HG03460 (cell line): ENCODE data around the gene NT5C3B.
A peak's percentile ranks its signal among the peaks of the same experiment; 100 is the strongest.
"Not testable (repeated sequence)": the region's sequence is repeated elsewhere in the genome, so short reads cannot be mapped to it uniquely, and the experiment has no call there.

Experiments used
- ATAC-seq: cut with Tn5 transposase; IDR thresholded peaks from one replicate; pipeline ENCODE4 v1.9.1; 2021; ENCODE audit not compliant: unreplicated experiment

Gene NT5C3B

GRCh38 chr17:41835800-41836549, at the start of gene NT5C3B:
Gene NT5C3B, minus strand, starts transcription at chr17:41836232. Its CDS starts 39 bp downstream, at chr17:41836193.
- ATAC-seq = peak; percentile 54

- ATAC-seq = no peak
Observed at GRCh38 chr17:41885733-41886132, 49.7 kb upstream of the NT5C3B start.

DNA sequence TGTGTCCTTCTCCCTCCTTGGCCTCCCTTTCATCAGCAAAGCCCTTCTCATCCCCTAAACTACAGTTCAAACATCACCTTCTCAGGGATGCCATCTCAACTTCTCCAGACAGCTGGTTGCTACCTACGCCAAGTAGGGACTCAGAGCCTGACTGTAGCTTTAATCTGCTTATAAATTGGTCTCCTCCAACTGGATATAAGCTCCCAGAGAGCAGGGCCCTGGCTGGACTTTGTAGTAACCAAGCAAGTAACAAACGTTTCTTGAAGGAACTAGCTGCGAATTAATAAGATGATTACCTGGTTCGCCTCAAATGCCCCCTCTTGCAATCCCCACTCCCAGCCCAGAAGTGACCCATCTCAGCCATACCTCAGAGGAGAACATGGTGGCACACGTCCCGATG, 46.7 kb upstream of the NT5C3B start:
- no peak for ATAC-seq

GRCh38 chr17:41880130-41880529, 44.1 kb upstream of the NT5C3B start:
- ATAC-seq = no peak

- ATAC-seq = not testable (repeated sequence)
Observed at GRCh38 chr17:41874293-41874670, 38.2 kb upstream of the NT5C3B start.

- no peak for ATAC-seq
Observed at GRCh38 chr17:41873559-41874292, 37.7 kb upstream of the NT5C3B start.

- no peak for ATAC-seq
Observed at GRCh38 chr17:41871789-41872188, 35.8 kb upstream of the NT5C3B start.

GRCh38 chr17:41870627-41871026, 34.6 kb upstream of the NT5C3B start:
- no peak for ATAC-seq

- no peak for ATAC-seq
Observed at GRCh38 chr17:41870097-41870496, 34.1 kb upstream of the NT5C3B start.

- no peak for ATAC-seq
Observed at GRCh38 chr17:41869426-41869825, 33.4 kb upstream of the NT5C3B start.

GRCh38 chr17:41868568-41868967, 32.5 kb upstream of the NT5C3B start:
- ATAC-seq = no peak

- no peak for ATAC-seq
Observed at GRCh38 chr17:41865596-41865893, 29.5 kb upstream of the NT5C3B start.

DNA sequence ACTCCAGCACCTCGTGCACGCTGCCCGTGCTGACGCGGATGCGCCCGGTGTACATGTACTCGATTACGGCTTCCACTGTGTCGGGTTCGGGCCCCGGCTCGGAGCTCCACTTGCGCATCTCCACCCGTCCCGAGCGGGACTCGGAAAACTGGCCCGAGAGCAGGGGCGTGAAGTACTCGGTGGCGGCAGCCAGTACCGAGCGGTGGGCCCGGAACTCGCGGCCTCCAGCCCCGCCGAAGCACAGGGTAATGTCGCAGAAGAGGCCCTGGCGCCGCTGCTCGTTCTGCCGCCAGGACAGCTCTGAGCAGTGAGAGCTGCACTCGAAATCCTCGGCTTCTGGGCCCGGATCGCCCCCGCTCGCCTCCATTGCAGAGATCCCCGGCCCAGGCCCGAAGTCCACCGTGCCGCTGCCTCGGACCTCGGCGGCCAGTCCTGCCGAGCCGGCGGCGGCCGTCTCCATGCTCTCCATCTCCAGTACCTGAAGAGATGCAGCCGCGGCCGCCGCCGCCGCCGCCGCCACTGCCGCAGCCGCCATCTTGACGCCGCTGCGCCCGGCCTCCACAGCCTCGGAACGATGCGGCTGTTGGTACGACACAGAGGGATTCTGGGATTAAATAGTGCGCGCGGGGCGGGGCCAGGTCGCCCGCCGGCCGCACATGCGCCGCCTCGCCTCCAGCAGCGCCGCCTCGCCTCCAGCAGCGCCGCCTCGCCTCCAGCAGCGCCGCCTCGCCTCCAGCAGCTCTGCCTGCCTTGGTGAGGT, 29.0 kb upstream of the NT5C3B start, which contains the start of gene KLHL11:
KLHL11 (minus strand) TSS at position 588 of the 760 bp plus-strand sequence; CDS start at position 535, 53 bp downstream.
- peak; percentile 80 for ATAC-seq

GRCh38 chr17:41864498-41864835, 28.4 kb upstream of the NT5C3B start:
- ATAC-seq = peak; percentile 29

- ATAC-seq = no peak
Observed at GRCh38 chr17:41863074-41863848, 27.2 kb upstream of the NT5C3B start.

GRCh38 chr17:41860254-41860931, 24.4 kb upstream of the NT5C3B start:
- no peak for ATAC-seq

GRCh38 chr17:41851382-41851781, 15.3 kb upstream of the NT5C3B start:
- ATAC-seq = not testable (repeated sequence)

DNA sequence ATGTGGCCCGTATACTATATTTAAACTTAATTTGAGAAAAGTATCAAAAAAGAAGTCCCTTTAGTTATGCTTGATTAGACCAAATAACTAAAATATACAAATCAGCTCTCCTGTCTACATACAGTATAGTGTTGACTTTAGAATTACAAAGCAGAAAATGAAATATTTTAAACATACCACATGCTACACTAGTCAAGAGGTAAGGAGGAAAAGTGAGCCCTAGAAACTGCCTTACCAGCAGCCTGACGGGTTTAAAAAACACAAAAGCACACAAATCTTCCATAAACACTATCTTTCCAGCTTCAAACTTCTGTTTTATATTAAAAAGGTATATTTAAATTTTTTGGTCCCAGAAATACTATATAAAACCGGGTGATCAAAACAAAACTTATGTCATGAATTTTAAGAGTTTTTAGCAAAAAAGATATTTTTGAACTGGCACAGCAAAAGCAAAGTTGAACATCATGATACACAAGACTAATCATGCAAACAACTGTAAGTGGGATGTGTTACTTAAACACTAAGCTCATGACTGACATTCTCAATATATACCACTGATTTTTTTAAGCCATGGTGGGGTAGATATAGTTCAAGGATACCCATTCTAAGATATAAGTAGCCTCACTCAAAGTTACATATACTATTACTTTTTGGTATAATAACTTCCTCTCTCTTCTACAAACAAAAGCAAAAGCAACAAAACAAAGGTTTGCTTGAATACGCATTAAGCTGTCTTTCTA, 13.4 kb upstream of the NT5C3B start:
- no peak for ATAC-seq

DNA sequence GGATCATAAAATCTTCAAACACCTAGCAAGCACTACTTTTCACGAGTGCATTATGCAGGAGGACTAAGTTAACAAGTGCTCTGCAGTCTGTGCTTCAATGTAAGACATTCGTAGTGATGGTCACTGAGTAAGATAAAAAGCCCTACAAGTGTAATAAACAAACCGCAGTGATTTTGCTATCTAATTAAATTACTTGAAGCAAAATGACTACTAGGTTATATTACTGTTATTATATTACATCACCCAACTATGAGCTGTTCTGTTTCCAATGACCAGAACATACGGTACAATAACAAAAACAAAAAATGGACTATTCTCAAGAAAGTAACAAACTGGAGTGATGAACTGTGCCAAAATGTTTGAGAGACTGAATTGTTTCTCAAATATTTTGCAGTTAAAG, 12.8 kb upstream of the NT5C3B start:
- ATAC-seq = no peak

GRCh38 chr17:41844971-41845370, 8.9 kb upstream of the NT5C3B start:
- ATAC-seq = no peak
